ENCODE results near the gene GSE1.

GSE1 gene

DNA sequence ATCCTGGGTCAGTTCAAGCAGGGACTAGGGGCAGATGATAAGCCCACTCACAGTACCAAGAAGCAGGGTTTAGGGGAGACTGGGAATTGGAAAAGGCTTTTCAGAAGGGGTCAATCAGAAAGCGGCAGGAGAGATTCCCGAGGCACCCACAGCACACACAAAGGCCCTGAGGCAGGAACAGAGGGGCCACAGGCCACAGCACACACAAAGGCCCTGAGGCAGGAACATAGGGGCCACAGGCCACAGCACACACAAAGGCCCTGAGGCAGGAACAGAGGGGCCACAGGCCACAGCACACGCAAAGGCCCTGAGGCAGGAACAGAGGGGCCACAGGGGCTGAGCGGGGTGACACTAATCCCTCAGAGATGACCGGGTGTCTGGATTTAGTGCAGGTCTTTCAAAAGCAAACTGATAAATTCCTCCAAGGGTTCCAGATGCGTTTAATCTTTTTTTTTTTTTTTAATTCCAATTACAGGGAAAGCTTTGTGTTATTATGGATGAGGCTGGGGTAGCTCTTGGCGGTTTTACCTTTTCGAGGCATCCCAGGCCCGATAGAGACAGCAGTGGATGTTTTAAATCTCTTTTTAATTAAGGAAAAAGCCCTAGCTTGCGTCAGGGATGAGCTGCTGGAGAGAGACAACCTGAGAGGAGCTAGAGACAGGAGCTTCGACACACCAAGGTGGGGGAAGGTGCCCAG is 106.6 kb downstream of the GSE1 start:
- DNase-seq (ENCODE audit: low spot score), result no peak

DNA sequence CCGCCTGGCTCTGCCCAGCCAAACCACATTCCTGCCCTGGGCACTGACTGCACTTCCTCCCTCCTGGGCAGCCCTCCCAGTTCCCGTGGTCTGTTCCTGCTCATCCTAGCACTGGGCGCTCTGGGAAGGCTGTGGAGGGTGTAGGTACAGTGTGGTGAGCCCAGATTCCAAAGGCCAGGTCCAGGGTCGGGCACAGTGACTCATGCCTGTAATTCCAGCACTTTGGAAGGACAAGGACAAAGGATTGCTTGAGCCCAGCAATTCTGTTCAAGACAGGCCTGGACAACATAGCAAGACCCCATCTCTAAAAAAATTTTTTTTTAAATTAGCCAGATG is 107.1 kb downstream of the GSE1 start:
- FAIRE-seq, result peak; percentile 97
- peak; percentile 96 for DNase-seq (ENCODE audit: low spot score)

More for the DNA sequence above, 106.6 kb downstream of the GSE1 start:
- no peak for FAIRE-seq

DNA sequence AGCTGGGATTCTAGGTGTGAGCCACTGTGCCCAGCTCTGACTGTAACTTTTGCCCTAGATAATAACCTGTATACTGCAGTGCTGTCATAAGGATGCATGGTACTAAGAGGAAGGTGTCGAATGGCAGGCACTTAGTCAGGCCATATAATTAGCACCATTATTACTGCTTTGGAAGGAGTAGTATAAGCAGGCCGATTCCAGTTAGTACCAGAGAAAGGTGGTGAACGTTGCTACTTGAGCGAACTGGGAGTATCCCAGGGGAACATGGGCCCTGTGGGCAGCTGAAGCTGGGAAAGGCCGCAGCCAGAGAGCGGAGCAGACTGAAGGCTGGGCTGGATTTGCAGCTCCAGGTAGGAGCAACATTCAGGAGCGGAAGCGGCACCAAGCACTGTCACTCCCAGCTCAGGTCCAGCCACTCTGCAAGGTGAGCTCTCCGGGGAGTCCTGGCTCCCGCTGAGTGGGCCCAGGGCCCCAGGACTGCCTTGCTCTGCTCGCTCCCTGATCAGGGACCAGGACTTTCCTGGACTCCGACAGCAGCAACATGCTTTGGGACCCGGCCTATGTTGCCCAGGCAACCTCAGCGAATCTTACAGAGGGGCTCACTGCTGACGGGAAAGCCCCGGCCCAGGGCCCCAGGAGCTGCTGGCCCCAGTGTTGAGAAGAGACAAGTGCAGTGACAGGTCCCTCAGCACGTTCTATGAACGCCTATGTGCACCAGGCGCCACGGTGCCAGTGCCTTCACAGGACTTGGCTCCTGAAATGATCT is 109.2 kb downstream of the GSE1 start:
- FAIRE-seq (no peak), DNase-seq (ENCODE audit: low spot score) (no peak)

DNA sequence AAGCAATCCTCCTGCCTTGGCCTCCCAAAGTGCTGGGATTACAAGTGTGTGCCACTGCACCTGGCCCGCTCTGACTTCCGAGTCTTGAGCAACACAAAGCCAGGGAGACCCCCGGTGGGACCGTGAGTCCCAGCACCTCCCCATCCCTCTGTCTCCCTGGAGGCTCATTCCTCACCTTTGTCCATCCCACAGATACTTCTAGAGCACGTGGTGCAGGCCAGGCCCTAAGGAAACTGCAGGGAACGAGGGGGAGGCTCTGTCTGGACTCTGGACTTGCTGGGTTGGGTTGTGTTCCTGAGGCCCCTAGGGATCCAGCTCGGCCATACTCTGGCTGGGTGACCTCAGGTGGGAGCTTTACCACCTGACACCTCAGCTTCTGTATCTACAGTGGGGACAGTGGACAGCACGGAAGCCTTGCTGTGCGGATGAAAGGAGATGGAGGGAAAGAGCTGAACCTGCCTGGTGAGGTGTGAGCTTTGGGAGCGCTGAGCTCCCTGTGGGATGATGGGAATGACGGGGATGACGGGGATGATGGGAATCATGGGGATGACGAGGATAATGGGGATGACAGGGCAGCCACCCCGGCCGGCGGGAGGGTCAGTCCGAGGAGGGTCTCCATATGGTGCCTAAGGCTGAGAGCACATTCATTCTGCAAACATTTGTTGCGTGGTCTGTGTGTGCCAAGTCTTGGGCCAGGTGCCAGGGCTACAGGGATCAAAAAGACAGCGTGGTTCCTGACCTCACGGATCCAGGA is 111.2 kb downstream of the GSE1 start:
- DNase-seq (ENCODE audit: low spot score) (no peak), FAIRE-seq (no peak)

DNA sequence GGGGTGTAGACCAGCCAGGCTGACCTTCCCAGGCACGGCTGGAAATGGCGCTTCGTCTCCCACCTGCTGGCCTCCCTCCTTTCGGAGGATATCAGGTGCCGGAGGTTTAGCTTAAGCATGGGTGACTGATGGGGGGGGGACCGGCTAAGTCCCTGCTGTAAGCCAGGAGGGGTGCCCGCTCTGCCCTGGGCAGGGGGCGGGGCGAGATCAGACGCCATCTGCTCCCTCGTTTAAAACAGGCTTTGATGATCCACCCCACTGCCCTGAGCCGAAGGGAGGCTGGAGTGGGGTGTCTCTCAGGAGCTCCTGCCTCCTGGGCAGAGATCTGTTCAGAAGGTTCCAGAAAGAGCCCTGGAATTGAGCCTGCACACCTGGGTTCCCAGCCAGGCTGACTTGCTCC is 111.8 kb downstream of the GSE1 start:
- DNase-seq (ENCODE audit: low spot score) (no peak), FAIRE-seq (no peak)

All from RCC 7860 (cell line).